ENCODE data around the gene RPL37.

RPL37 gene

DNA sequence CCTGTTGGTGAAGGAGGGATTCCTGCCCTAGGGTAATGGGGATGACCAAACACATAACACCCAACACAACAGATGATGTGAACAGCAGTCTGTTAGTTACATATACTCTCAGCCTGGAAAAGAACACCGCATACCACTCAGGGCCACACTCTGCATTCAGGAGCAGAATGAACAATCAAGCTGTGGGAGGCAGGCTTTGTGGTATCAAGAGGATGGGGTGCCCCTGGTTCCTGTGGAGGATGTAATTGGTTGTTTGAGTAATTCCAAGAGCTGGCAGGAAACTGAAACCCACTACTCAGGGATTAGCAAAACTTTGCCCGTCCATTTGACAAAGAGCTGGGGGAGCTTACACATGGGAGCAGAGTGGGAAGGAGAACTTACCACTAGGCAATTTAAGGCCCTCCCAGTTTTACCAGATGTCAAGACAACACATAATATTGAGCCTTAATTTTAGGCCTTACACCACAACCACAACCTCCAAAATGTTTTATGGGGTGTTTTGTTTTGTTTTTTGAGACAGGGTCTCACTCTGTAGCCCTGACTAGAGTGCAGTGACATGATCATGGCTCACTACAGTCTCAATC is 21.2 kb downstream of the RPL37 start:
- H3K9ac ChIP-seq (ENCODE audit: low read depth, low read length, poor library complexity) = no peak overlapping the region
- H3K27ac ChIP-seq (replicated peaks; ENCODE audit: low read length) = no peak overlapping the region
- H3K27me3 ChIP-seq (ENCODE audit: control insufficient read depth in 3 of 3, insufficient read depth in 3 of 3, low read depth in 1 of 3, low read length in 3 of 3) = no peaks in the 10 kb centered on the region
- peaks cover 0 to 8% of the 10 kb centered on the region in 2 donors for H3K4me1 ChIP-seq (ENCODE audit: control insufficient read depth in 2 of 2, insufficient read depth in 1 of 2, low read depth in 1 of 2, low read length in 2 of 2)
- peak overlapping the region; percentile 56 for H3K14ac ChIP-seq (ENCODE audit: low read length)
- H2AK5ac ChIP-seq (ENCODE audit: low read depth, low read length) = no peak overlapping the region
- no peaks in the 10 kb centered on the region for H3K36me3 ChIP-seq (replicated peaks in 1 of 2; ENCODE audit: control insufficient read depth in 2 of 2, insufficient read depth in 2 of 2, low read length in 2 of 2)
- no CpG with 5 or more reads among the region's 2 CpGs for WGBS, 2 donors (ENCODE audit: extremely low coverage in 2 of 2, insufficient read length in 2 of 2, insufficient replicate concordance in 1 of 2)
- H3K18ac ChIP-seq (ENCODE audit: low read length) = no peak overlapping the region
- no peaks in the 10 kb centered on the region for H3K9me3 ChIP-seq (replicated peaks in 1 of 2; ENCODE audit: control insufficient read depth in 2 of 2, insufficient read depth in 1 of 2, low read depth in 1 of 2, low read length in 2 of 2)
- H2BK120ac ChIP-seq (ENCODE audit: low read depth, low read length) = no peak overlapping the region
- H3K79me1 ChIP-seq (ENCODE audit: low read depth, low read length) = no peaks in the 10 kb centered on the region
- H3K4ac ChIP-seq (ENCODE audit: low read length) = peak overlapping the region; percentile 11
- no peak overlapping the region for H3K4me2 ChIP-seq (ENCODE audit: insufficient read depth, low read length, poor library complexity, severe bottlenecking)
- no peak overlapping the region for H3K23ac ChIP-seq (ENCODE audit: low read depth, low read length, poor library complexity)
- no peak for DNase-seq (ENCODE audit: low spot score)
- peak overlapping the region; percentile 22 for H2BK12ac ChIP-seq (ENCODE audit: low read length)
- H4K91ac ChIP-seq (ENCODE audit: low read depth, low read length, poor library complexity) = no peak overlapping the region
- no peak overlapping the region for H2BK5ac ChIP-seq (ENCODE audit: low read length)
- peak overlapping the region; percentile 37 for H2BK15ac ChIP-seq (ENCODE audit: low read length)
- H3K4me3 ChIP-seq (ENCODE audit: low read length in 2 of 2) = no peak overlapping the region
- H4K8ac ChIP-seq (ENCODE audit: low read depth, low read length) = no peak overlapping the region
- peak overlapping the region; percentile 58 for H2AFZ ChIP-seq (ENCODE audit: low read length)

GRCh38 chr5:40812125-40812524 is 22.9 kb downstream of the RPL37 start:
- WGBS, 2 donors (ENCODE audit: extremely low coverage in 2 of 2, insufficient read length in 2 of 2, insufficient replicate concordance in 1 of 2) = no CpG with 5 or more reads among the region's 1 CpG
- H3K9me3 ChIP-seq (replicated peaks in 1 of 2; ENCODE audit: control insufficient read depth in 2 of 2, insufficient read depth in 1 of 2, low read depth in 1 of 2, low read length in 2 of 2) = no peaks in the 10 kb centered on the region
- no peak overlapping the region for H3K23ac ChIP-seq (ENCODE audit: low read depth, low read length, poor library complexity)
- no peak overlapping the region for H4K91ac ChIP-seq (ENCODE audit: low read depth, low read length, poor library complexity)
- no peak overlapping the region for H3K27ac ChIP-seq (replicated peaks; ENCODE audit: low read length)
- no peak overlapping the region for H2BK5ac ChIP-seq (ENCODE audit: low read length)
- no peaks in the 10 kb centered on the region for H3K79me1 ChIP-seq (ENCODE audit: low read depth, low read length)
- no peak overlapping the region for H3K9ac ChIP-seq (ENCODE audit: low read depth, low read length, poor library complexity)
- H2AFZ ChIP-seq (ENCODE audit: low read length) = no peak overlapping the region
- no peak overlapping the region for H2BK120ac ChIP-seq (ENCODE audit: low read depth, low read length)
- no peak overlapping the region for H3K18ac ChIP-seq (ENCODE audit: low read length)
- H4K8ac ChIP-seq (ENCODE audit: low read depth, low read length) = no peak overlapping the region
- H3K36me3 ChIP-seq (replicated peaks in 1 of 2; ENCODE audit: control insufficient read depth in 2 of 2, insufficient read depth in 2 of 2, low read length in 2 of 2) = no peaks in the 10 kb centered on the region
- H2AK5ac ChIP-seq (ENCODE audit: low read depth, low read length) = no peak overlapping the region
- H2BK15ac ChIP-seq (ENCODE audit: low read length) = no peak overlapping the region
- no peak overlapping the region for H2BK12ac ChIP-seq (ENCODE audit: low read length)
- H3K27me3 ChIP-seq (ENCODE audit: control insufficient read depth in 3 of 3, insufficient read depth in 3 of 3, low read depth in 1 of 3, low read length in 3 of 3) = no peaks in the 10 kb centered on the region
- H3K4me2 ChIP-seq (ENCODE audit: insufficient read depth, low read length, poor library complexity, severe bottlenecking) = no peak overlapping the region
- H3K4me3 ChIP-seq (ENCODE audit: low read length in 2 of 2) = no peak overlapping the region
- peaks cover 0 to 8% of the 10 kb centered on the region in 2 donors for H3K4me1 ChIP-seq (ENCODE audit: control insufficient read depth in 2 of 2, insufficient read depth in 1 of 2, low read depth in 1 of 2, low read length in 2 of 2)
- no peak overlapping the region for H3K4ac ChIP-seq (ENCODE audit: low read length)
- DNase-seq (ENCODE audit: low spot score) = no peak
- no peak overlapping the region for H3K14ac ChIP-seq (ENCODE audit: low read length)

GRCh38 chr5:40801771-40802562 is 33.1 kb downstream of the RPL37 start:
- H3K4me3 ChIP-seq (ENCODE audit: low read length in 2 of 2) = no peak overlapping the region
- no peaks in the 10 kb centered on the region for H3K36me3 ChIP-seq (replicated peaks in 1 of 2; ENCODE audit: control insufficient read depth in 2 of 2, insufficient read depth in 2 of 2, low read length in 2 of 2)
- no peak overlapping the region for H3K23ac ChIP-seq (ENCODE audit: low read depth, low read length, poor library complexity)
- no peaks in the 10 kb centered on the region for H3K9me3 ChIP-seq (replicated peaks in 1 of 2; ENCODE audit: control insufficient read depth in 2 of 2, insufficient read depth in 1 of 2, low read depth in 1 of 2, low read length in 2 of 2)
- peak overlapping the region; percentile 65 for H4K8ac ChIP-seq (ENCODE audit: low read depth, low read length)
- H3K79me1 ChIP-seq (ENCODE audit: low read depth, low read length) = peaks cover 2% of the 10 kb centered on the region
- H2BK15ac ChIP-seq (ENCODE audit: low read length) = no peak overlapping the region
- no peak overlapping the region for H3K4ac ChIP-seq (ENCODE audit: low read length)
- no peak overlapping the region for H2BK5ac ChIP-seq (ENCODE audit: low read length)
- H3K4me2 ChIP-seq (ENCODE audit: insufficient read depth, low read length, poor library complexity, severe bottlenecking) = no peak overlapping the region
- H4K91ac ChIP-seq (ENCODE audit: low read depth, low read length, poor library complexity) = no peak overlapping the region
- no peak overlapping the region for H2BK12ac ChIP-seq (ENCODE audit: low read length)
- H2BK120ac ChIP-seq (ENCODE audit: low read depth, low read length) = no peak overlapping the region
- no peak overlapping the region for H2AFZ ChIP-seq (ENCODE audit: low read length)
- H3K27ac ChIP-seq (replicated peaks; ENCODE audit: low read length) = no peak overlapping the region
- no peak overlapping the region for H2AK5ac ChIP-seq (ENCODE audit: low read depth, low read length)
- no peak overlapping the region for H3K18ac ChIP-seq (ENCODE audit: low read length)
- H3K4me1 ChIP-seq (ENCODE audit: control insufficient read depth in 2 of 2, insufficient read depth in 1 of 2, low read depth in 1 of 2, low read length in 2 of 2) = peaks cover 3% of the 10 kb centered on the region in 2 donors
- H3K14ac ChIP-seq (ENCODE audit: low read length) = no peak overlapping the region
- DNase-seq (ENCODE audit: low spot score) = no peak
- WGBS, 2 donors (ENCODE audit: extremely low coverage in 2 of 2, insufficient read length in 2 of 2, insufficient replicate concordance in 1 of 2) = no CpG with 5 or more reads among the region's 8 CpGs
- H3K9ac ChIP-seq (ENCODE audit: low read depth, low read length, poor library complexity) = no peak overlapping the region
- no peaks in the 10 kb centered on the region for H3K27me3 ChIP-seq (ENCODE audit: control insufficient read depth in 3 of 3, insufficient read depth in 3 of 3, low read depth in 1 of 3, low read length in 3 of 3)

DNA sequence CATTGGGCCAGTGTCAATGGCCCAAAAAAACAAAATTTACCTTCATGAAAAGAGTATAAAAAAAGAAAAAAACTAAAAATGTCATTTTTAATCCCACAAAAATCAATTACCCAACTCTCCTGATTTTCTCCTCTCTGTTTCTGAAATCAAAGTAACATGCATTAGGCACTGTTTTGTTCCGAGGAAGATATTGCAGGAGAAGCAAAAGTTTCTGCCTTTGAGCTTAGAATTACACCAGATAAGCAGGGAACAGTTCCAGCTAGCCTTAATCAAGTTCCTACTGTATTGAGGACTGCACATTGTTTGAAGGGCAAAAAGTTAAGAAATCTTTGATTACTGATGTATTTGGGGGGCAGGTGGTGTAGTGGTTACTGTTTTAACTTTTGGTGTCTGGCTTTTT is 35.8 kb downstream of the RPL37 start:
- H3K14ac ChIP-seq (ENCODE audit: low read length) = no peak overlapping the region
- peak overlapping the region; percentile 93 for H2AFZ ChIP-seq (ENCODE audit: low read length)
- H3K4ac ChIP-seq (ENCODE audit: low read length) = no peak overlapping the region
- no peak overlapping the region for H3K27ac ChIP-seq (replicated peaks; ENCODE audit: low read length)
- H3K36me3 ChIP-seq (replicated peaks in 1 of 2; ENCODE audit: control insufficient read depth in 2 of 2, insufficient read depth in 2 of 2, low read length in 2 of 2) = peaks cover 0 to 14% of the 10 kb centered on the region in 2 donors
- no CpG with 5 or more reads among the region's 1 CpG for WGBS, 2 donors (ENCODE audit: extremely low coverage in 2 of 2, insufficient read length in 2 of 2, insufficient replicate concordance in 1 of 2)
- no peaks in the 10 kb centered on the region for H3K9me3 ChIP-seq (replicated peaks in 1 of 2; ENCODE audit: control insufficient read depth in 2 of 2, insufficient read depth in 1 of 2, low read depth in 1 of 2, low read length in 2 of 2)
- no peaks in the 10 kb centered on the region for H3K27me3 ChIP-seq (ENCODE audit: control insufficient read depth in 3 of 3, insufficient read depth in 3 of 3, low read depth in 1 of 3, low read length in 3 of 3)
- peak overlapping the region in 1 of 2 donors; percentile 99 for H3K4me3 ChIP-seq (ENCODE audit: low read length in 2 of 2)
- H2BK5ac ChIP-seq (ENCODE audit: low read length) = no peak overlapping the region
- H4K8ac ChIP-seq (ENCODE audit: low read depth, low read length) = no peak overlapping the region
- no peak overlapping the region for H3K9ac ChIP-seq (ENCODE audit: low read depth, low read length, poor library complexity)
- H2BK12ac ChIP-seq (ENCODE audit: low read length) = no peak overlapping the region
- DNase-seq (ENCODE audit: low spot score) = no peak
- no peak overlapping the region for H3K4me2 ChIP-seq (ENCODE audit: insufficient read depth, low read length, poor library complexity, severe bottlenecking)
- no peak overlapping the region for H3K23ac ChIP-seq (ENCODE audit: low read depth, low read length, poor library complexity)
- H2BK120ac ChIP-seq (ENCODE audit: low read depth, low read length) = no peak overlapping the region
- H3K18ac ChIP-seq (ENCODE audit: low read length) = no peak overlapping the region
- H3K79me1 ChIP-seq (ENCODE audit: low read depth, low read length) = peaks cover 4% of the 10 kb centered on the region
- H2BK15ac ChIP-seq (ENCODE audit: low read length) = no peak overlapping the region
- H3K4me1 ChIP-seq (ENCODE audit: control insufficient read depth in 2 of 2, insufficient read depth in 1 of 2, low read depth in 1 of 2, low read length in 2 of 2) = peaks cover 5% of the 10 kb centered on the region in 2 donors
- H2AK5ac ChIP-seq (ENCODE audit: low read depth, low read length) = no peak overlapping the region
- no peak overlapping the region for H4K91ac ChIP-seq (ENCODE audit: low read depth, low read length, poor library complexity)
